ENCODE data around the gene PGS1.
"Not testable (repeated sequence)": the region's sequence is repeated elsewhere in the genome, so short reads cannot be mapped to it uniquely, and the experiment has no call there.

DNA sequence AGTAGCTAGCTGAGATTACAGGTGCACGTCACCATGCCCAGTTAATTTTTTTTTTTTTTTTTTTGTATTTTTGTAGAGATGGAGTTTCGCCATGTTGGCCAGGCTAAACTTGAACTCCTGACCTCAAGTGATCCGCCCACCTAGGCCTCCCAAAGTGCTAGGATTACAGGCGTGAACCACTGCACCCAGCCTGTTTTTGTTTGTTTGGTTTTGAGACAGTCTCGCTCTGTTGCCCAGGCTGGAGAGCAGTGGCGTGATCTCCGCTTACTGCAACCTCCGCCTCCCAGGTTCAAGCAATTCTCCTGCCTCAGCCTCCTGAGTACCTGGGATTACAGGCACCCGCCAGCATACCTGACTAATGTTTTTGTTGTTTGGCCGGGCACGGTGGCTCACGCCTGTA, 47.1 kb upstream of the PGS1 start:
- TF ChIP-seq, protein P1, sequence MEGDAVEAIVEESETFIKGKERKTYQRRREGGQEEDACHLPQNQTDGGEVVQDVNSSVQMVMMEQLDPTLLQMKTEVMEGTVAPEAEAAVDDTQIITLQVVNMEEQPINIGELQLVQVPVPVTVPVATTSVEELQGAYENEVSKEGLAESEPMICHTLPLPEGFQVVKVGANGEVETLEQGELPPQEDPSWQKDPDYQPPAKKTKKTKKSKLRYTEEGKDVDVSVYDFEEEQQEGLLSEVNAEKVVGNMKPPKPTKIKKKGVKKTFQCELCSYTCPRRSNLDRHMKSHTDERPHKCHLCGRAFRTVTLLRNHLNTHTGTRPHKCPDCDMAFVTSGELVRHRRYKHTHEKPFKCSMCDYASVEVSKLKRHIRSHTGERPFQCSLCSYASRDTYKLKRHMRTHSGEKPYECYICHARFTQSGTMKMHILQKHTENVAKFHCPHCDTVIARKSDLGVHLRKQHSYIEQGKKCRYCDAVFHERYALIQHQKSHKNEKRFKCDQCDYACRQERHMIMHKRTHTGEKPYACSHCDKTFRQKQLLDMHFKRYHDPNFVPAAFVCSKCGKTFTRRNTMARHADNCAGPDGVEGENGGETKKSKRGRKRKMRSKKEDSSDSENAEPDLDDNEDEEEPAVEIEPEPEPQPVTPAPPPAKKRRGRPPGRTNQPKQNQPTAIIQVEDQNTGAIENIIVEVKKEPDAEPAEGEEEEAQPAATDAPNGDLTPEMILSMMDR (IDR thresholded peaks at IDR 0.05; ENCODE audit: insufficient read depth, low read length, poor library complexity, severe bottlenecking) = not testable (repeated sequence)
- not testable (repeated sequence) for TF ChIP-seq EZH2phosphoT487 (conservative IDR thresholded peaks at IDR 0.05; ENCODE audit: low read length)
